Breast epithelium (tissue), 3 donors: ENCODE measurements around the gene CLCN7.

Experiments used
- CTCF ChIP-seq, 3 donors: fragments of 450-650 bp; IDR thresholded peaks; one replicate each; pipeline ENCODE4 v1.5.1; 2016 to 2017; ENCODE audit warnings: antibody characterized with exemption in 3 of 3, mild to moderate bottlenecking in 3 of 3, moderate library complexity in 3 of 3
- POLR2AphosphoS5 ChIP-seq, 3 donors: sonication (generic); formaldehyde crosslinking; IDR thresholded peaks; one replicate each; pipeline ENCODE4 v1.6.1; 2017; ENCODE audit warnings: antibody characterized with exemption in 3 of 3

DNA sequence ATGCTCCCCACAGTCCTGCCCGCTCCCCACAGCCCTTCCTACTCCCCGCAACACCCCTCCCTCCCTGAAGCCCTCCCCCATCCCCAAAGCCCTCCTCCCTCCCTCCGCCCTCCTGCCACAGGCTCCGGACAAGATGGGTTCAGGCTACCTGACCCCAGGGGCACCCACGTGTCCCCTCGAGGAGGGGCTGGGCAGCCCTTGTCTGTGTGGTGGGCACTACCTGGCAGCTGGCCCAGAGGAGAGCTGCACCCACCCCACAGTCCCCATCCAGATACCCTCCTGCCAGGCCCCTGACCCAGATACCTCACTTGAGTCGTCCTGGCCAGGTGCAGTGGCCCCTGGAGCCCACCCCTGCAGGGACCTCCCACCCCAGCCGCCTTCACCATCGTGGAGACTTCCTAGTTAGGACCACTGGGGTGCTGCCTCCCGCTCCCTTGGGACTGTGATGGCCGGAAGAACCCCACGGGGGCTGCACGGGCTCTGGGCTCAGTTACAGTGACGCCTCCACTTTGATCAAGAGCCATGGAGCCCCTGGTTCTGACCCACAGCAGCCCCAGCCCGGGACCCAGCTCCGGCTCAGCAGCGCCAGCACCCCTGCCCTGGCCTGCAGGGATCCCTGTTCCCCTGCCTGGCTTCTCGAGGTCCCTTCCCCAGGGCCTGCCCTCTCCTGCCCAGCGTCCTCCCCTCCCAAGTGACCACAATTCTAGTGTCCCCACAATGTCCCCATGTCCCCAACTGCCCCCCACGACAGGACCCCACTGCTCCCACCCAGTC is 43.1 kb downstream of the CLCN7 start:
- TF ChIP-seq POLR2AphosphoS5 (IDR thresholded peaks at IDR 0.05) (no peak), CTCF (IDR thresholded peaks at IDR 0.05) (no peak)
